ENCODE measurements around the gene APOBR.

APOBR gene

DNA sequence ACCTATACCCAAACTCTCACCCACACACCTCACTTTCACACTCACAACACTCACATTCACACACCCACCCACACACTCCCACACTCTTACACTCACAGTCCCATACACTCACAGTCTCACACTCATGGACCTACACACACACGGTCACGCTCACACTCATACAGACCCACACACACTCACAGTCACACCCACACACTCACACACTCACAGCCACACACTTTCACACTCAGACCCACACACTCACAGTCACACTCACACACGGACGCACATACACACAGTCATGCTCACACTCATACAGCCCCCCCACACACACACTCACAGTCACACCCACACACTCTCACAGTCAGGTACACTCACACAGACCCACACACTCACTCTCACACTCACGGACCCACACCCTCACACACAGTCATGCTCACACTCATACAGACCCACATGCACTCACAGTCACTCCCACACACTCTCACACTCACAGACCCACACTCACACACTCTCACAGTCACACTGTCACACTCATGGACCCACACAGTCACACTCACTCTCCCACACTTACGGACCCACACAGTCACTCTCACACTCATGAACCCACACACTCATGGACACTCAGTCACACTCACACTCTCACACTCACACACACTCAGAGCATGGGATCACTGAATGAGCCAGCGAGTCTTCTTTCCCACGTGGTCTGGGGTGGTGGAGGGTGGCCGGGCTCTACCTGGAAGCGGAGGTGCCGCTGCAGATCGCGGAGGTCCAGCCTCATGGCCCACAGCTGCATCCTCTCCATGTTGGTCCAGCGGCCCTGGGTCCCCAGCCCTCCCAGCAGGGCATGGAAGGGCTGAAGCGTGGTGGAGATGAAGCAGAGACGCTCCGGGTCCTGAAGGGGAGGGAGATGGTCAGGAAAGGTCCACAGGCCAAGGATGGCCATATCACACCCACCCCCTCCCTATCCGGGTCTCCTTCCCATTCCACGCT lies 7.1 kb downstream of the APOBR start:
- no peak overlapping the region for H3K4me3 ChIP-seq (ENCODE audit: low read depth, low read length)
- TF ChIP-seq, protein P1, sequence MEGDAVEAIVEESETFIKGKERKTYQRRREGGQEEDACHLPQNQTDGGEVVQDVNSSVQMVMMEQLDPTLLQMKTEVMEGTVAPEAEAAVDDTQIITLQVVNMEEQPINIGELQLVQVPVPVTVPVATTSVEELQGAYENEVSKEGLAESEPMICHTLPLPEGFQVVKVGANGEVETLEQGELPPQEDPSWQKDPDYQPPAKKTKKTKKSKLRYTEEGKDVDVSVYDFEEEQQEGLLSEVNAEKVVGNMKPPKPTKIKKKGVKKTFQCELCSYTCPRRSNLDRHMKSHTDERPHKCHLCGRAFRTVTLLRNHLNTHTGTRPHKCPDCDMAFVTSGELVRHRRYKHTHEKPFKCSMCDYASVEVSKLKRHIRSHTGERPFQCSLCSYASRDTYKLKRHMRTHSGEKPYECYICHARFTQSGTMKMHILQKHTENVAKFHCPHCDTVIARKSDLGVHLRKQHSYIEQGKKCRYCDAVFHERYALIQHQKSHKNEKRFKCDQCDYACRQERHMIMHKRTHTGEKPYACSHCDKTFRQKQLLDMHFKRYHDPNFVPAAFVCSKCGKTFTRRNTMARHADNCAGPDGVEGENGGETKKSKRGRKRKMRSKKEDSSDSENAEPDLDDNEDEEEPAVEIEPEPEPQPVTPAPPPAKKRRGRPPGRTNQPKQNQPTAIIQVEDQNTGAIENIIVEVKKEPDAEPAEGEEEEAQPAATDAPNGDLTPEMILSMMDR (IDR thresholded peaks at IDR 0.05; ENCODE audit: low read depth, low read length, missing control alignments), result no peak
- no peak for DNase-seq (ENCODE audit: low read depth)

DNA sequence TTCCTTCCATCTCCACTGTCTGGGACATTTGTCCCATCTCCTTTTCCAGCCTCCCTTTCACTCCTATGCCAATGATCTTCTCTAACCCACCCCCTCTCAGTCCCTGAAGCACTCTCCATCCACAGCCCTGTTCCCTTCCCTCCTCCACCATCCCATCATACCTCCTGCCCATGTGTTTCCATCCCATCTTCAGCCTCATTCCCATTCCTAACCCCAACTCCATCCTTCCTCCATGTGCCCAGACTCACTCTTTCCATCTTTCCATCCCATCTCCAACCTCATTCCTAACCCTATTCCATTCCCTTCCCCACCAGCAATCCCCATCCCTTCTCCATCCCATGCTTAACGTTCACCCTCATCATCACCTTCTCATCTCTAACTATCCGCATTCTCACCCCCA lies 7.8 kb downstream of the APOBR start:
- no peak for DNase-seq (ENCODE audit: low read depth)
- no peak overlapping the region for H3K4me3 ChIP-seq (ENCODE audit: low read depth, low read length)
- TF ChIP-seq, protein P1 (IDR thresholded peaks at IDR 0.05; ENCODE audit: low read depth, low read length, missing control alignments), result no peak

DNA sequence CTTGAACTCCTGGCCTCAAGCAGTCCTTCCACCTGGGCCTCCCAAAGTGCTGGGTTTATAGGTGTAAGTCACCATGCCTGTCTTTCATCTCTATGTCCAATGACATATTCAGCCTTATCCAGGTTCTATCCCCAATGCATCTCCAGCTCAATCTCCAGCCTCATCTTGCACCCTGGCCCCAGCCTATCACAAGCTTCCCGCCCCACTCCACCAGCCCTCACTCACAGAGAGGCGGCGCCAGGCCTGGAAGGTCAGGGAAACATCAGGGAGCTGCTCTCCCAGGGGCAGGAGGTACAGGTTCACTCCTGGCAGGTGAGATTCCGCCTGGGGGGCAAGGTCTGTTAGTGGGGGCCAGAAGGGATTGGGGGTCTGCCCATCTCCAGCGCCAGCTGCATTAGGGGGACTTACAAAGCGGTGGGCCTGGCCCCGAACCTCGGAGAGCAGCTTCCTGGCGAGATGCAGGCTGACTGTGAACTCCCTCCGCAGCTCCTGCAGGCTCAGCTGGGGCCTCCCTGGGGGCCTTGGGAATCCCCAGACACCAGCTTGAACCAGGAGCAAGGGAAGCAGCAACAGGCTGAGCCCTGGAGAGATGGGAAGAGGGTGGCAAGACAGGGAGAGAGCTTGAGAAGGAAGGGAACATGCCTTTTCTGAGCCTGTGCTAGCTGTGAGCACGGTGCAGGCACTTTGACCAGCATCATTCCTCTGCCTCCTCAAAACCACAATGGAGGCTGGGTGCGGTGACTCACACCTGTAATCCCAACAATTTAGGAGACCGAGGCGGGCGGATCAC lies 9.2 kb downstream of the APOBR start:
- no peak for DNase-seq (ENCODE audit: low read depth)
- TF ChIP-seq, protein P1 (IDR thresholded peaks at IDR 0.05; ENCODE audit: low read depth, low read length, missing control alignments), result no peak
- H3K4me3 ChIP-seq (ENCODE audit: low read depth, low read length), result no peak overlapping the region

DNA sequence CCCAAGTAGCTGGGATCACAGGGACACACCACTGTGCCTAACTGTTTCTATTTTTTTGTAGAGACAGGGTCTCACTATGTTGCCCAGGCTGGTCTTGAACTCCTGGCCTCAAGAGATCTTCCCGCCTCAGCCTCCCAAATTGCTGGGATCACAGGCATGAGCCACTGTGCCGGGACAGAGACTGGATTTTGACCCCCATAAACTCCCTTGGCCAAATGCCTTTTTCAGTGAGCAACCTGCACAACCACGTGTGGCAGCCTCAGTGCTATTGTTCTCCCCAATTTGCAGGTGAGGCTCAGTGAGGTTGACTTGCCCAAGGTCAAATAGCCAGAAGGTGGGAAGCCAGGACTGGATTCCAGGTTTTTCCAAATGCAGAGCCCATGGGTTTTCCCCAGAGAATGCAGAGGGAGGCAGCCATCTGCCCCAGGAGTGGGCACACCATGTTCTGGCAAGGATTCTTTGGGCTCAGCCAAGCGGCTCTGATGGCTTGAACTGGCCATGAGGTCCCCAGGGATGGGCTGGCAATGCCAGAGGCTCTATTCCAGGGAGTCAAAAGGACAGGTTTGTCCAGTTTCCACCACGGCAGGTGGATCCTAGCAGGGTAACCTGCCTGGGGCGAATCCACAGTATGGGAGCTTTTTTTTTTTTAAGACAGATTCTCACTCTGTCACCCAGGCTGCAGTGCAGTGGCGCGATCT lies 10.4 kb downstream of the APOBR start:
- DNase-seq (ENCODE audit: low read depth), result no peak
- H3K4me3 ChIP-seq (ENCODE audit: low read depth, low read length), result no peak overlapping the region
- TF ChIP-seq, protein P1 (IDR thresholded peaks at IDR 0.05; ENCODE audit: low read depth, low read length, missing control alignments), result no peak

DNA sequence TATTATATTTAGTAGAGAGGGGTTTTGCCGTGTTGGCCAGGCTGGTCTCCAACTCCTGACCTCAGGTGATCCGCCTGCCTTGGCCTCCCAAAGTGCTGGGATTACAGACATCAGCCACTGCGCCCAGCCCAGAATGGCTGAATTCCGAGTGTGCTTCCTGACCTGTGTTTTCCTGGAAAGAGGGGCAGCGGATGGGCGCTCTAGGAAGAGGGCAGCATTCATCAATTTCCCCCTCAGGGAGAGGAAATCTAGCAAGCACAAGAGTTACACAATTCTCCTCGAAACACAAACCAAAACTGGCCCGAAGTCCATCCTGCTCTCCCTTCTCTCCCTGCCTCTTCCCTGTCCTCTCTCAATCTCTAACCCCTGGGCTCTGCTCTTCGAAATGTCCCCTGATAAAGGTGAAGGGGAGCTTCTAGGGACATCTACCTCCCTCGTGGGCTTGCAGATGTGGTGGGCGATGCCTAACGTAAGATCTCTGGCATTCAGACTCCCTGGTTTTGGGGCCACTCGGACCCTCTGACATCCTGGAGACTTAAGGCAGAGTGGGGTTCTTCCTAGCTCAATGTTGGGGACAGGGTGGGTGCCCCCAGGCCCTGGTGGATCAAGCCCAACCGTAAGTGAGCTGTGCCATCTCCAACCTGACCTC lies 11.2 kb downstream of the APOBR start:
- TF ChIP-seq, protein P1 (IDR thresholded peaks at IDR 0.05; ENCODE audit: low read depth, low read length, missing control alignments), result no peak
- no peak overlapping the region for H3K4me3 ChIP-seq (ENCODE audit: low read depth, low read length)
- no peak for DNase-seq (ENCODE audit: low read depth)

DNA sequence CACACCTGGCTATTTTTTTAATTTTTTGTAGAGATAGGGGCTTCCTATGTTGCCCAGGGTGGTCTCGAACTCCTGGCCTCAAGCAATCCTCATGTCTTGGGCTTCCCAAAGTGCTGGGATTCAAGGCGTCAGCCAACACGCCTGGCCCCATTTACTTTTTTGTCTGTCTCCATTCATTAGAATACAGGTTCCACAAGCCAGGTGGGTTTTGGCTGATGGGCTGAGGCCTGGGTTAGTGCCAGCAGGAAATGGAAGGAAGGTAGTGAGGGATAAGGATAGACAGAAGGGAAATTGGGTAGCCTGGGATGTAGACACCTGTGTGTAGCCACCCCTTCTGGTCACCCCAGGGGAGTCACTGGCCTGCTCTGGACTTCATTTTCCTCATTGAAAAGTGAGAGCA lies 16.6 kb downstream of the APOBR start:
- TF ChIP-seq, protein P1 (IDR thresholded peaks at IDR 0.05; ENCODE audit: low read depth, low read length, missing control alignments), result no peak
- DNase-seq (ENCODE audit: low read depth), result no peak

More for the DNA sequence above, 16.6 kb downstream of the APOBR start:
- H3K4me3 ChIP-seq (ENCODE audit: low read depth, low read length), result no peak overlapping the region

All from GM12864 (cell line).